Stimulated activated CD8-positive, alpha-beta memory T cell treated with anti-CD3 and anti-CD28 coated beads, Interleukin-4, amount 100 ng/mL, for 24 hours (primary cell): Measurements from ENCODE around the gene STARD9.
"Not testable (repeated sequence)": the region's sequence is repeated elsewhere in the genome, so short reads cannot be mapped to it uniquely, and the experiment has no call there.

Experiments used
- DNase-seq: peaks from one replicate; pipeline ENCODE4 v3.0.0-alpha.2; 2020; ENCODE audit warnings: low read depth

The STARD9 gene

GRCh38 chr15:42766109-42766508, 190.7 kb downstream of the STARD9 start:
- DNase-seq = not testable (repeated sequence)
